A549 treated with DMSO at 1 μM for 4 hours (cell line): ENCODE data around the gene PCDHGA6. TPM values are rescaled to one million over a fixed set of nuclear protein-coding genes. Genes with fewer than 3 reads are reported as not detected.

Source experiments
- total RNA-seq: library from RNA; stranded (reverse); fragments of 200-300 nt; extraction: Qiagen RNA extraction; gene quantifications from 5 replicates; pipeline ENCODE4 v1.2.3, GENCODE V29; 2022; ENCODE audit warnings: low read depth

PCDHGA6 gene
- total RNA-seq, 1 experiment from 2014 or later = 0.33 TPM

DNA sequence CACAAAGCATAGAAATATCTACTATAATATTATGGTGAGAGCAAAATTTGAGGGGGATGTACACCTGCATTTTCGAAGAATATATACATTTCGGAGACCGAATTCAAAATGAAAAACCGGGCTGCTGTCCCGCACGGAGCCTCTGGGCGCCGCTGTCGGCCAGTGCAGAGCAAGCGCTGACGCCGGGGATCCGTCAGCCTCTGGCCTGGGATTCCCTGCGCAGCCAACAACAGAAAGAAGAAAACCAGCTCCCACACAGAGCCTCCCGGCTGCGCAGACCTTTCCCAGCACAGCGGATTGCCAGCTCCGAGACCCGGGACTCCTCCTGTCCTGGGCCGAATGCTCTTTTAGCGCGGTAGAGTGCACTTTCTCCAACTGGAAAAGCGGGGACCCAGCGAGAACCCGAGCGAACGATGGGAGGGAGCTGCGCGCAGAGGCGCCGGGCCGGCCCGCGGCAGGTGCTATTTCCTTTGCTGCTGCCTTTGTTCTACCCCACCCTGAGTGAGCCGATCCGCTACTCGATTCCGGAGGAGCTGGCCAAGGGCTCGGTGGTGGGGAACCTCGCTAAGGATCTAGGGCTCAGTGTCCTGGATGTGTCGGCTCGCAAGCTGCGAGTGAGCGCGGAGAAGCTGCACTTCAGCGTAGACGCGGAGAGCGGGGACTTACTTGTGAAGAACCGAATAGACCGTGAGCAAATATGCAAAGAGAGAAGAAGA, 34.3 kb downstream of the PCDHGA6 start, which contains the start of gene PCDHGB6:
TSS of gene PCDHGB6 (plus strand) at position 232 of the 716 bp plus-strand sequence. CDS start at position 414, 182 bp downstream.

DNA sequence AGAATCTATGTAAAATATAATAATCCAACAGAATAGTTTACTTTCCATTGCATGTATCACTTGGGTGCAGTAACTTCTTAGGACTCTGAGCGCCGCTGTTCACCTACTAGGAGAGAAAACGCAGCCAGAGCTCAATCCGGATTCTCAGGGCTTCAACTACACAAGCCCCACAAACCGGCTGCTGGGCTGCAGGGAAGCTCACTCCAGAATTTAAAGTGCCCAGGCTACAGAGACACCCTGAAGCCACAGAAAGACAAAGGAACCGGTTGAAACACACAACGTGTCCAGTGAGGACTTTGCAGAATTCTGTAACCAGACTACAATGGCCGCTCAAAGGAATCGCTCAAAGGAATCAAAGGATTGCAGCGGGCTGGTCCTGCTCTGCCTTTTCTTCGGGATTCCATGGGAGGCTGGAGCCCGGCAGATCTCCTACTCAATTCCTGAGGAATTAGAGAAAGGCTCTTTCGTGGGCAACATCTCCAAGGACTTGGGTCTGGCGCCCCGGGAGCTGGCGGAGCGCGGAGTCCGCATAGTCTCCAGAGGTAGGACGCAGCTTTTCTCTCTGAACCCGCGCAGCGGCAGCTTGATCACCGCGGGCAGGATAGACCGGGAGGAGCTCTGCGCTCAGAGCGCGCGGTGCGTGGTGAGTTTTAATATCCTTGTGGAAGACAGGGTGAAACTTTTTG, 39.3 kb downstream of the PCDHGA6 start, which contains the start of gene PCDHGA10:
TSS of gene PCDHGA10 (plus strand) at position 134 of the 686 bp plus-strand sequence. CDS start at position 323, 189 bp downstream.

DNA sequence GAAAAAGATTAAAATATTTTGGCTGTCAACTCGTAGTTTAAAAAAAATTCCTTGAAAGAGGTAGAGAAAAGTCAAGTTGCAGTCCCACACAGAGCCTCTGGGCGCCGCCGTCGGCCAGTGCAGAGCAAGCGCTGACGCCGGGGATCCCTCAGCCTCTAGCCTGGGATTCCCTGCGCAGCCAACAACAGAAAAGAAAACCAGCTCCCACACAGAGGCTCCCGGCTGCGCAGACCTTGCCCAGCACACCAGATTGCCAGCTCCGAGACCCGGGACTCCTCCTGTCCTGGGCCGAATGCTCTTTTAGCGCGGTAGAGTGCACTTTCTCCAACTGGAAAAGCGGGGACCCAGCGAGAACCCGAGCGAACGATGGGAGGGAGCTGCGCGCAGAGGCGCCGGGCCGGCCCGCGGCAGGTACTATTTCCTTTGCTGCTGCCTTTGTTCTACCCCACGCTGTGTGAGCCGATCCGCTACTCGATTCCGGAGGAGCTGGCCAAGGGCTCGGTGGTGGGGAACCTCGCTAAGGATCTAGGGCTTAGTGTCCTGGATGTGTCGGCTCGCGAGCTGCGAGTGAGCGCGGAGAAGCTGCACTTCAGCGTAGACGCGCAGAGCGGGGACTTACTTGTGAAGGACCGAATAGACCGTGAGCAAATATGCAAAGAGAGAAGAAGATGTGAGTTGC, 43.9 kb downstream of the PCDHGA6 start, which contains the start of gene PCDHGB7:
TSS of gene PCDHGB7 (plus strand) at position 184 of the 679 bp plus-strand sequence. CDS start at position 367, 183 bp downstream.

DNA sequence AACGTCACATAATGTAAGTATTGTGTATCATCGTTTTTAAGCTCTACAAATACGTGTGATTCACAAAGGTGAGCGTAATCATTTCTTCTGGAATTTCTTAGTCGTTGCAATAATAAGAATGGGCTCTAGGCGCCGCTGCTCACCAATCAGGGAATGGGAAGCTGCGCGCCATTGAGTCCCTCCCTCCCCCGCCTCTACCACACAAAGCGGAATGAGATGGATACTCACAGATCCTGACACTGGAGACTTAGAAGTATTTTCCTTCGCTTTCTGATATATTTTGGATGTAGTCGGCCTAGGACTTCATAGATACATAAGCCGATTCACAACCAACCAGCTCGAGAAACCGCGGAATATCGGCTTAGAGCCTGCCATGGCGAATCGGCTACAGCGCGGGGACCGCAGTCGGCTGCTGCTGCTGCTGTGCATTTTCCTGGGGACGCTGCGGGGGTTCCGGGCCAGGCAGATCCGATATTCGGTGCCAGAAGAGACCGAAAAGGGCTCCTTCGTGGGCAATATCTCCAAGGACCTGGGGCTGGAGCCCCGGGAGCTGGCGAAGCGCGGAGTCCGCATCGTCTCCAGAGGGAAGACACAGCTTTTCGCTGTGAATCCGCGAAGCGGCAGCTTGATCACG, 47.3 kb downstream of the PCDHGA6 start, which contains the start of gene PCDHGA11:
TSS of gene PCDHGA11 (plus strand) at position 197 of the 634 bp plus-strand sequence. CDS start at position 374, 177 bp downstream.

Other genes starting within 250 kb of the PCDHGA6 start
- 1.2 to 1.9 TPM (median 1.4 TPM) in 5 replicates for gene PCDHB5, start 238.7 kb upstream of the PCDHGA6 start, total RNA-seq
- gene PCDHB6, start 223.8 kb upstream of the PCDHGA6 start, total RNA-seq = 0.85 to 1.3 TPM (median 1.1 TPM) in 5 replicates
- not detected in 5 replicates for gene PCDHB7, start 201.2 kb upstream of the PCDHGA6 start, total RNA-seq
- 0.24 to 0.35 TPM (median 0.29 TPM) in 5 replicates for gene PCDHB8, start 196.1 kb upstream of the PCDHGA6 start, total RNA-seq
- 0.04 to 0.19 TPM (median 0.06 TPM) in 5 replicates for gene PCDHB16, start 191.5 kb upstream of the PCDHGA6 start, total RNA-seq
- 0.05 to 0.12 TPM in 2 of 5 replicates, not detected in the others for gene PCDHB9, start 186.7 kb upstream of the PCDHGA6 start, total RNA-seq
- 0.04 to 0.06 TPM (median 0.05 TPM) in 3 of 5 replicates, not detected in the others for gene PCDHB10, start 181.5 kb upstream of the PCDHGA6 start, total RNA-seq
- 0.07 to 0.12 TPM (median 0.11 TPM) in 3 of 5 replicates, not detected in the others for gene PCDHB11, start 174.3 kb upstream of the PCDHGA6 start, total RNA-seq
- 0.02 TPM in 1 of 5 replicates, not detected in the others for gene PCDHB12, start 165.2 kb upstream of the PCDHGA6 start, total RNA-seq
- 0.05 to 0.09 TPM (median 0.06 TPM) in 5 replicates for gene PCDHB13, start 160.0 kb upstream of the PCDHGA6 start, total RNA-seq
- 0.05 to 0.15 TPM (median 0.08 TPM) in 5 replicates for gene PCDHB14, start 150.5 kb upstream of the PCDHGA6 start, total RNA-seq
- 0.05 to 0.06 TPM in 2 of 5 replicates, not detected in the others for gene PCDHB15, start 128.5 kb upstream of the PCDHGA6 start, total RNA-seq
- gene SLC25A2, start 69.8 kb upstream of the PCDHGA6 start, total RNA-seq = not detected in 5 replicates
- 67.8 to 84.2 TPM (median 73.3 TPM) in 5 replicates for gene TAF7, start 53.1 kb upstream of the PCDHGA6 start, total RNA-seq
- 0.37 to 0.48 TPM (median 0.40 TPM) in 5 replicates for gene PCDHGA1, start 43.4 kb upstream of the PCDHGA6 start, total RNA-seq
- gene PCDHGA2, start 35.1 kb upstream of the PCDHGA6 start, total RNA-seq = 0.66 to 0.87 TPM (median 0.76 TPM) in 5 replicates
- gene PCDHGA3, start 30.1 kb upstream of the PCDHGA6 start, total RNA-seq = 0.02 to 0.04 TPM (median 0.03 TPM) in 3 of 5 replicates, not detected in the others
- 1.6 to 2.1 TPM (median 1.8 TPM) in 5 replicates for gene PCDHGB1, start 23.8 kb upstream of the PCDHGA6 start, total RNA-seq
- 0.09 to 0.17 TPM (median 0.14 TPM) in 5 replicates for gene PCDHGA4, start 18.9 kb upstream of the PCDHGA6 start, total RNA-seq
- gene PCDHGB2, start 13.9 kb upstream of the PCDHGA6 start, total RNA-seq = 0.09 to 0.20 TPM (median 0.14 TPM) in 4 of 5 replicates, not detected in the other
- 0.07 to 0.22 TPM (median 0.18 TPM) in 5 replicates for gene PCDHGA5, start 9.7 kb upstream of the PCDHGA6 start, total RNA-seq
- 0.19 to 0.37 TPM (median 0.31 TPM) in 5 replicates for gene PCDHGB3, start 3.6 kb upstream of the PCDHGA6 start, total RNA-seq
- 0.84 to 1.3 TPM (median 1.1 TPM) in 5 replicates for gene PCDHGA7, start 8.9 kb downstream of the PCDHGA6 start, total RNA-seq
- gene PCDHGB4, start 13.8 kb downstream of the PCDHGA6 start, total RNA-seq = 0.77 to 1.0 TPM (median 0.88 TPM) in 5 replicates
- 0.02 to 0.03 TPM (median 0.02 TPM) in 3 of 5 replicates, not detected in the others for gene PCDHGA8, start 18.7 kb downstream of the PCDHGA6 start, total RNA-seq
- 2.3 to 2.7 TPM (median 2.6 TPM) in 5 replicates for gene PCDHGB5, start 24.1 kb downstream of the PCDHGA6 start, total RNA-seq
- 0.04 to 0.09 TPM (median 0.06 TPM) in 4 of 5 replicates, not detected in the other for gene PCDHGA9, start 28.9 kb downstream of the PCDHGA6 start, total RNA-seq
- 0.09 to 0.23 TPM (median 0.13 TPM) in 5 replicates for gene PCDHGB6, start 34.1 kb downstream of the PCDHGA6 start, total RNA-seq
- gene PCDHGA10, start 39.1 kb downstream of the PCDHGA6 start, total RNA-seq = 0.03 TPM in 1 of 5 replicates, not detected in the others
- 0.06 to 0.08 TPM (median 0.06 TPM) in 4 of 5 replicates, not detected in the other for gene PCDHGB7, start 43.8 kb downstream of the PCDHGA6 start, total RNA-seq
- not detected in 5 replicates for gene PCDHGA11, start 47.2 kb downstream of the PCDHGA6 start, total RNA-seq
- gene PCDHGA12, start 56.6 kb downstream of the PCDHGA6 start, total RNA-seq = 0.02 to 0.03 TPM in 2 of 5 replicates, not detected in the others
- 5.7 to 7.4 TPM (median 6.8 TPM) in 5 replicates for gene PCDHGC3, start 102.1 kb downstream of the PCDHGA6 start, total RNA-seq
- not detected in 5 replicates for gene PCDHGC4, start 111.1 kb downstream of the PCDHGA6 start, total RNA-seq
- 0.05 TPM in 1 of 5 replicates, not detected in the others for gene PCDHGC5, start 115.2 kb downstream of the PCDHGA6 start, total RNA-seq
- gene DIAPH1, start 245.1 kb downstream of the PCDHGA6 start, total RNA-seq = 102 to 110 TPM (median 107 TPM) in 5 replicates